NB4 (cell line): ENCODE results near the gene NUMB.
"Not testable (repeated sequence)": the region's sequence is repeated elsewhere in the genome, so short reads cannot be mapped to it uniquely, and the experiment has no call there.

Experiments used
- DNase-seq: peaks from one replicate; pipeline ENCODE4 v3.0.0; 2010; ENCODE audit warnings: low read depth
- H3K4me3 ChIP-seq: one replicate; pipeline ENCODE4 v1.5.1; 2011; ENCODE audit warnings: mild to moderate bottlenecking, low read depth, low read length, moderate library complexity
- MYC ChIP-seq: IDR thresholded peaks from 2 replicates; pipeline ENCODE4 v1.6.1; 2011; ENCODE audit warnings: low read depth, low read length
- POLR2A ChIP-seq: IDR thresholded peaks from 2 replicates; pipeline ENCODE4 v1.6.1; 2011; ENCODE audit warnings: mild to moderate bottlenecking; ENCODE audit not compliant: insufficient read length; ENCODE audit errors: extremely low read depth
- TF ChIP-seq, protein P1 (sequence below): IDR thresholded peaks from one replicate; pipeline ENCODE4 v1.5.1; 2012; ENCODE audit warnings: low read depth, low read length
- TF ChIP-seq, protein P2 (sequence below): IDR thresholded peaks from 2 replicates; pipeline ENCODE4 v1.6.1; 2011; ENCODE audit warnings: low read depth, low read length

NUMB gene

DNA sequence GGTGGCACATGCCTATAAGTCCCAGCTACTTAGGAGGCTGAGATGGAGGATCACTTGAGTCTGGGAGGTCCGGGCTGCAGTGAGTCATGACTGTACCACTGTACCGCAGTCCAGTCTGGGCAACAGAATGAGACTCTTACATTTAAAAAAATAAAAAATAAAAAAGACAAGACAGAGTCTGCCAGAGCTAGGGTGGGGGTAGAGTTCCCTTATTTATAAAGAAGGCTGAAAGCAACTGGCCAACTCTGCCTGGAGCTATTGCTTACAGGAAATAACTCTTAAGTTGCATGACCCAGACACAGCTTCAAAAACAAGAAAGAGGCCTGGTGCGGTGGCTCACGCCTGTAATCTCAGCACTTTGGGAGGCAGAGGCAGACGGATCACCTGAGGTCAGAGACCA lies 31.5 kb downstream of the NUMB start:
- peak; percentile 24 for DNase-seq
- no peak overlapping the region for H3K4me3 ChIP-seq
- TF ChIP-seq, protein P1, sequence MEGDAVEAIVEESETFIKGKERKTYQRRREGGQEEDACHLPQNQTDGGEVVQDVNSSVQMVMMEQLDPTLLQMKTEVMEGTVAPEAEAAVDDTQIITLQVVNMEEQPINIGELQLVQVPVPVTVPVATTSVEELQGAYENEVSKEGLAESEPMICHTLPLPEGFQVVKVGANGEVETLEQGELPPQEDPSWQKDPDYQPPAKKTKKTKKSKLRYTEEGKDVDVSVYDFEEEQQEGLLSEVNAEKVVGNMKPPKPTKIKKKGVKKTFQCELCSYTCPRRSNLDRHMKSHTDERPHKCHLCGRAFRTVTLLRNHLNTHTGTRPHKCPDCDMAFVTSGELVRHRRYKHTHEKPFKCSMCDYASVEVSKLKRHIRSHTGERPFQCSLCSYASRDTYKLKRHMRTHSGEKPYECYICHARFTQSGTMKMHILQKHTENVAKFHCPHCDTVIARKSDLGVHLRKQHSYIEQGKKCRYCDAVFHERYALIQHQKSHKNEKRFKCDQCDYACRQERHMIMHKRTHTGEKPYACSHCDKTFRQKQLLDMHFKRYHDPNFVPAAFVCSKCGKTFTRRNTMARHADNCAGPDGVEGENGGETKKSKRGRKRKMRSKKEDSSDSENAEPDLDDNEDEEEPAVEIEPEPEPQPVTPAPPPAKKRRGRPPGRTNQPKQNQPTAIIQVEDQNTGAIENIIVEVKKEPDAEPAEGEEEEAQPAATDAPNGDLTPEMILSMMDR: no peak
- TF ChIP-seq MYC (no peak), POLR2A (no peak)
- TF ChIP-seq, protein P2, sequence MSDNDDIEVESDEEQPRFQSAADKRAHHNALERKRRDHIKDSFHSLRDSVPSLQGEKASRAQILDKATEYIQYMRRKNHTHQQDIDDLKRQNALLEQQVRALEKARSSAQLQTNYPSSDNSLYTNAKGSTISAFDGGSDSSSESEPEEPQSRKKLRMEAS: no peak

DNA sequence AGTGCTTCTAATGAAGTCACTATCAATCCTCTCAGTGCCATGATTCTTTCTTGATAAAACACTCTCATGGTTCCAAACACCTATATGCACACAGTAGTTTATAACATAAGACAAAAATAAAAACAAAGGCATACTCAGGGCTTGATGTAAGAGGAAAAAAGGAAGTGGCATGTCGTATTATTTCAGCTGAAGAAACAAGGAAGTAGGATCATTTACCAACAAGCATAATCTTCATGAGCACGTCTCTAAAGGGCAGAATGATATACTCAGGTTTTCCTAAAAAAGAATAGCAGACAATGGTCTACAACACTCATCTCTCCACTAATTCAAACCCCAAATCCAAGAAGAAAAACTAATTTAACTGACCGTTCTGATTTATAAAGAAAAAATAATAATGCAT lies 33.9 kb downstream of the NUMB start:
- peak; percentile 70 for DNase-seq
- TF ChIP-seq, protein P1: no peak
- TF ChIP-seq MYC (no peak), POLR2A (no peak)
- TF ChIP-seq, protein P2: no peak
- no peak overlapping the region for H3K4me3 ChIP-seq

DNA sequence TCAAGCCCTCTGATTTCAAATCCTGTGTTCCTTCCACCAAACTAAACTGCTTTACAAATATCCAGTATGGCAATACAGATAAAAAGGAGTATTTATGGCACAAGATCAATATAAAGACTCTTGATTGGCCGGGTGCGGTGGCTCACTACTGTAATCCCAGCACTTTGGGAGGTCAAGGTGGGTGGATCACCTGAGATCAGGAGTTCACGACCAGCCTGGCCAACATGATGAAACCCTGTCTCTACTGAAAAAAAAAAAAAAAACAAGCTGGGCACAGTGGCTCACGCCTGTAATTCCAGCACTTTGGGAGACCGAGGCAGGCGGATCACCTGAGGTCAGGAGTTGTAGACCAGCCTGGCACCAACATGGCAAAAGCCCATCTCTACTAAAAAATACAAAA lies 35.3 kb downstream of the NUMB start:
- not testable (repeated sequence) for DNase-seq

DNA sequence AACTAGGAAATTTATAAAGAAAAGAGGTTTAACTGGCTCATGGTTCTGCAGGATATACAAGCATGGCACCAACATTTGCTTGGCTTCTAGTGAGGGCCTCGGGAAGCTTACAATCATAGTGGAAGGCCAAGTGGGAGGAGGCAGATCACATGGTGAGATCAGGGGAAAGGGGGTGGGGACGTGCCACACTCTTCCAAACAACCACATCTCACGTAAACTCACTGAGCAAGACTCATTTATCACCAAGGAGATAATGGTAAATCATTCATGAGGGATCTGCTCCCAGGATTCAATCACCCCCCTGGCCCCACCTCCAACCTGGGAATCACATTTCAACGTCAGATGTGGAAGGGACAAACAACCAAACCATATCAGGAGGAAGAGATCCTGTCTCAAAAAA lies 35.8 kb downstream of the NUMB start:
- H3K4me3 ChIP-seq: no peak overlapping the region
- TF ChIP-seq, protein P2: no peak
- no peak for TF ChIP-seq MYC
- DNase-seq: no peak

More for the DNA sequence above, 35.3 kb downstream of the NUMB start:
- H3K4me3 ChIP-seq: not testable (repeated sequence)

DNA sequence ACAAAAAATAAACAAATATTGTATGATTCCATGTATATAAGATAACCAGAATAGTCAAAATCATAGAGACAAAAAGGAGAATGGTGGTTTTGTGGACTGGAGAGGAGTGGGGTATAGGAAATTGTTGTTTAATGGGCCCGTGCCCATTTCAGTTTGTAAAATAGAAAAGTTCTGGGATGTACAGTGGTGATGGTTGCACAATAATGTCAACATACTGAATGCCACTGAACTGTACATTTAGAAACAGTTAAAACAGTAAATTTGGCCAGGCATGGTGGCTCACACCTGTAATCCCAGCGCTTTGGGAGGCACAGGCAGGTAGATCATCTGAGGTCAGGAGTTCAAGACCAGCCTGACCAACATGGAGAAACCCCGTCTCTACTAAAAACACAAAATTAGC lies 40.1 kb downstream of the NUMB start:
- TF ChIP-seq, protein P2: no peak
- TF ChIP-seq POLR2A (no peak), MYC (no peak)
- TF ChIP-seq, protein P1: no peak
- DNase-seq: peak; percentile 13
- H3K4me3 ChIP-seq: no peak overlapping the region

DNA sequence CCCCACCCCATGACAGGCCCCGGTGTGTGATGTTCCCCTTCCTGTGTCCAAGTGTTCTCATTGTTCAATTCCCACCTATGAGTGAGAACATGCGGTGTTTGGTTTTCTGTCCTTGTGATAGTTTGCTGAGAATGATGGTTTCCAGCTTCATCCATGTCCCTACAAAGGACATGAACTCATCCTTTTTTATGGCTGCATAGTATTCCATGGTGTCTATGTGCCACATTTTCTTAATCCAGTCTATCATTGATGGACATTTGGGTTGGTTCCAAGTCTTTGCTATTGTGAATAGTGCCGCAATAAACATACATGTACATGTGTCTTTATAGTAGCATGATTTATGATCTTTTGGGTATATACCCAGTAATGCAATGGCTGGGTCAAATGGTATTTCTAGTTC lies 52.1 kb downstream of the NUMB start:
- H3K4me3 ChIP-seq, DNase-seq: not testable (repeated sequence)

DNA sequence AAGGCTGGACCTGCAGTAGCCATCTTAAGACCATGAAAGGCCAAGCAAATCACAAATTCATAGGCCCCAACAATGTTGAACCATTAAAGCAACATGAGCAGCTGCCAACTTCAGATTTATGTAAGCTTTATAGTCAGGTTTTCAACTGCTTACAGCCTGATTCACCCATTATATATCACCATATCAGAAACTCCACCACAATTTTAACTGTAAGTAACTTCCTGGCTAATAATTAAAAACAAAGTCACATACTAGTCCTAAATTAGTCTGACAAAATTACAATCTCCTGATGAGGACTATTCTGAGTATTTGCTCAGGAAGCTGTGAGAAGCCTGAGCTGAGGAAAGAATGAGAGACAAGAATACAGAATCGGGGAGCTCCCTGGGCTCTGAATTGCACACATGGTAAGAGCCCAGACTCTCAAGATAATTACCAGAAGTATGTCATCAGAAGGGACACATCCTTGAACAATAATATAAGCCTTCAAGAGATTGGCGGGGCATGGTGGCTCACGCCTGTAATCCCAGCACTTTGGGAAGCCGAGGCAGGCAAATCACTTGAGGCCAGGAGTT lies 55.1 kb downstream of the NUMB start:
- no peak overlapping the region for H3K4me3 ChIP-seq
- no peak for TF ChIP-seq MYC
- TF ChIP-seq, protein P1: no peak
- no peak for TF ChIP-seq POLR2A
- TF ChIP-seq, protein P2: no peak
- no peak for DNase-seq
